Testis (tissue), 3 donors: ENCODE data around the gene FCMR. TPM values are rescaled to one million over a fixed set of nuclear protein-coding genes. Genes with fewer than 3 reads are reported as not detected.

Experiments used
- DNase-seq: peaks from one replicate; pipeline ENCODE4 v3.0.0-alpha.2; 2019
- H3K27ac ChIP-seq, 2 donors: fragments of 200-600 bp; sonication (generic); one replicate each; pipeline ENCODE4 v1.5.1; 2019
- H3K27me3 ChIP-seq: fragments of 200-600 bp; sonication (generic); one replicate; pipeline ENCODE4 v1.5.1; 2019
- H3K36me3 ChIP-seq: fragments of 200-600 bp; sonication (generic); one replicate; pipeline ENCODE4 v1.5.1; 2017; ENCODE audit warnings: low read depth; ENCODE audit errors: missing control alignments
- H3K4me1 ChIP-seq: fragments of 200-600 bp; sonication (generic); one replicate; pipeline ENCODE4 v1.5.1; 2019
- H3K4me3 ChIP-seq, 2 donors: fragments of 200-600 bp; sonication (generic); one replicate each; pipeline ENCODE4 v1.5.1; 2017 to 2019
- H3K9me3 ChIP-seq: fragments of 200-600 bp; sonication (generic); one replicate; pipeline ENCODE4 v1.5.1; 2017
- POLR2A ChIP-seq: fragments of 450-650 bp; IDR thresholded peaks from one replicate; pipeline ENCODE4 v1.6.1; 2017; ENCODE audit warnings: antibody characterized with exemption, mild to moderate bottlenecking, moderate library complexity
- WGBS, 2 donors: methylation state at CpG; one replicate each; pipeline ENCODE4 v1.1.5; 2018; 5-methylcytosine and 5-hydroxymethylcytosine counted together
- intact Hi-C: fragments of 100-400 bp; cut with DNase I; formaldehyde crosslinking; loops from one replicate; pipeline ENCODE4 v1.15.1; 2023; ENCODE audit warnings: low total_unique reads
- polyA plus RNA-seq: library from polyadenylated mRNA; stranded (reverse); fragments of 350-450 nt; fragmentation: Illumina TruSeq; extraction: RNeasy Lipid Tissue Mini Kit (QIAGEN cat#74804); gene quantifications from one replicate; pipeline ENCODE4 v1.2.3, GENCODE V29; 2014; ENCODE audit warnings: low read depth, low replicate concordance; ENCODE audit not compliant: insufficient read depth
- total RNA-seq, 2 donors: library from RNA; depleted of rRNA; stranded (reverse); fragments of >200 nt; gene quantifications; one replicate each; pipeline ENCODE4 v1.2.3, GENCODE V29; 2016
- TF ChIP-seq, protein P1 (sequence below), 3 experiments: fragments of 450-650 bp in 2 of 3; fragments of 200-600 bp in 1 of 3; sonication (generic) in 1 of 3; IDR thresholded peaks; one replicate each; pipeline ENCODE4 v1.5.1; 2016 to 2019; ENCODE audit warnings: antibody characterized with exemption in 3 of 3, mild to moderate bottlenecking in 2 of 3, moderate library complexity in 1 of 3

The FCMR gene
- total and polyA plus RNA-seq, 3 donors from 2014 or later = 1.1 to 5.3 (median 1.3) TPM

DNA sequence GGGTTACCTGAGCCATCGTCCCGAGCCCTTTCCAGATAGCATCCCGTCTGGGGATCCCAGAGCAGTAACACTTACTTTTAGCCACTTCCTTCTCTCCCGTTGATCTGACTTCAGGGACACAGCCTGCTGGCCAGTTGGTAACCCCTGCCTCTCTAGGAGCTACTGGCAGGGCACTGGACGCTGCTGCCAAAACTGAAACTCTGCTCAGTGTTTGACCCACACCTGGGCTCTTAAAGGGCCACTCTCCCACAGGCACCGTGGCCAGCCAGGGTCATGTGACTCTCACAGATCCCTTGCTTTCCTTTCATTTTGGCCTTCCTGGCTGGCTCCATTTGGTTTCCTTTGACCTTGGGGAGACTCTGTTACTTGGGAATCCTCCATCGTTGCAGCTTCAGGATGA lies 24.5 kb upstream of the FCMR start, which contains the start of gene PIGR:
PIGR (minus strand) TSS at position 206 of the 400 bp plus-strand sequence. CDS start 5,935 bp downstream, outside the sequence.
- intact Hi-C loops = no loop called here
- H3K9me3 ChIP-seq = no peaks in the 10 kb centered on the region
- H3K27ac ChIP-seq = no peak within 1 kb of the TSS
- H3K4me3 ChIP-seq = no peak within 1 kb of the TSS
- H3K4me1 ChIP-seq = no peaks in the 10 kb centered on the region
- DNase-seq = no peak
- 49 to 53% methylated on average over 4 to 7 of the region's 7 CpGs for WGBS, 2 donors
- H3K27me3 ChIP-seq = no peaks in the 10 kb centered on the region
- no peaks in the 10 kb centered on the region for H3K36me3 ChIP-seq
- TF ChIP-seq, protein P1, sequence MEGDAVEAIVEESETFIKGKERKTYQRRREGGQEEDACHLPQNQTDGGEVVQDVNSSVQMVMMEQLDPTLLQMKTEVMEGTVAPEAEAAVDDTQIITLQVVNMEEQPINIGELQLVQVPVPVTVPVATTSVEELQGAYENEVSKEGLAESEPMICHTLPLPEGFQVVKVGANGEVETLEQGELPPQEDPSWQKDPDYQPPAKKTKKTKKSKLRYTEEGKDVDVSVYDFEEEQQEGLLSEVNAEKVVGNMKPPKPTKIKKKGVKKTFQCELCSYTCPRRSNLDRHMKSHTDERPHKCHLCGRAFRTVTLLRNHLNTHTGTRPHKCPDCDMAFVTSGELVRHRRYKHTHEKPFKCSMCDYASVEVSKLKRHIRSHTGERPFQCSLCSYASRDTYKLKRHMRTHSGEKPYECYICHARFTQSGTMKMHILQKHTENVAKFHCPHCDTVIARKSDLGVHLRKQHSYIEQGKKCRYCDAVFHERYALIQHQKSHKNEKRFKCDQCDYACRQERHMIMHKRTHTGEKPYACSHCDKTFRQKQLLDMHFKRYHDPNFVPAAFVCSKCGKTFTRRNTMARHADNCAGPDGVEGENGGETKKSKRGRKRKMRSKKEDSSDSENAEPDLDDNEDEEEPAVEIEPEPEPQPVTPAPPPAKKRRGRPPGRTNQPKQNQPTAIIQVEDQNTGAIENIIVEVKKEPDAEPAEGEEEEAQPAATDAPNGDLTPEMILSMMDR (IDR thresholded peaks at IDR 0.05) = no peak
- no peak for TF ChIP-seq POLR2A

DNA sequence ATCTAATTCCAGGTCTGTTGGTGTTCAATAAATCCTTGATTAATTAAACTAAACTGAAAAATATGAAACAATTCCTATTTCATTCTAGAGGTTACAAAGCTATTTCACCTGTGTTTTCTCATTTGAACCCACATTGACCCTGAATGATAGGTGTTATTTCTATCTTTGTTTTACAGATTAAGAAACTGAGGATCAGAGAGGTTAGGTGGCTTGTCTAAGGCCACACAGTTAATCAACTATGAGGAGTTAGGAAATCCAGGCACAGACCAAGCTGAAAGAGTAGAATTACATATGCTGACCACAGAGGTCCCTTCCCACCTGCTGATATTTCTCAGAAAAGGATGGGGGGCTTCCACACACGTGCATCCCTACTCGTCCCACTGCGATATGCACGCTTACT lies 24.0 kb upstream of the FCMR start:
- WGBS, 2 donors = 93 to 100% methylated on average over 4 of the region's 4 CpGs
- intact Hi-C loops = no loop called here
- Histone ChIP-seq H3K36me3 (no peaks in the 10 kb centered on the region), H3K4me3 (no peak overlapping the region), H3K27me3 (no peaks in the 10 kb centered on the region), H3K27ac (no peak overlapping the region), H3K9me3 (no peaks in the 10 kb centered on the region), H3K4me1 (no peaks in the 10 kb centered on the region)
- no peak for TF ChIP-seq POLR2A
- TF ChIP-seq, protein P1 (IDR thresholded peaks at IDR 0.05) = no peak
- DNase-seq = no peak

DNA sequence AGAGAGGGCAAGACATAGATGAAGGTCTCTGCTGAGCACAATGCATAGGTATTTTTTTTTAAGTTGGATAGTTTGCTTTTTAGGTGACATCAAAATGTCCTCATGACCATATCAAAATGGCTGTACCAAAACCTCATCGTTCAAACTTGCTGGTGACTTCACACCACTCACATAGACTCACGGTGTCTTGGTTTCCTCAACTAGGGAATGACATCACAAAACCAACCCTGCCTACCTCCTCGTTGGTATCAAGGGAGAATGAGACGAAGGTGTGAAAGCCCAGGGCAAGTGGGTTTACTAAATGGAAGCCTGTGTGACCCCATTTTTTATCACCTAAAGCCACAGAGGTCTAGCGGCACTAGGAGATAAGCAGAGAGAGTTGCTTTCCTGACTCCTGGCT lies 23.0 kb upstream of the FCMR start:
- no peak for DNase-seq
- 66 to 69% methylated on average over 5 of the region's 5 CpGs for WGBS, 2 donors
- intact Hi-C loops = no loop called here
- Histone ChIP-seq H3K9me3 (no peaks in the 10 kb centered on the region), H3K4me1 (no peaks in the 10 kb centered on the region), H3K4me3 (no peak overlapping the region), H3K27me3 (no peaks in the 10 kb centered on the region), H3K27ac (no peak overlapping the region), H3K36me3 (no peaks in the 10 kb centered on the region)
- no peak for TF ChIP-seq POLR2A
- TF ChIP-seq, protein P1 (IDR thresholded peaks at IDR 0.05) = no peak

DNA sequence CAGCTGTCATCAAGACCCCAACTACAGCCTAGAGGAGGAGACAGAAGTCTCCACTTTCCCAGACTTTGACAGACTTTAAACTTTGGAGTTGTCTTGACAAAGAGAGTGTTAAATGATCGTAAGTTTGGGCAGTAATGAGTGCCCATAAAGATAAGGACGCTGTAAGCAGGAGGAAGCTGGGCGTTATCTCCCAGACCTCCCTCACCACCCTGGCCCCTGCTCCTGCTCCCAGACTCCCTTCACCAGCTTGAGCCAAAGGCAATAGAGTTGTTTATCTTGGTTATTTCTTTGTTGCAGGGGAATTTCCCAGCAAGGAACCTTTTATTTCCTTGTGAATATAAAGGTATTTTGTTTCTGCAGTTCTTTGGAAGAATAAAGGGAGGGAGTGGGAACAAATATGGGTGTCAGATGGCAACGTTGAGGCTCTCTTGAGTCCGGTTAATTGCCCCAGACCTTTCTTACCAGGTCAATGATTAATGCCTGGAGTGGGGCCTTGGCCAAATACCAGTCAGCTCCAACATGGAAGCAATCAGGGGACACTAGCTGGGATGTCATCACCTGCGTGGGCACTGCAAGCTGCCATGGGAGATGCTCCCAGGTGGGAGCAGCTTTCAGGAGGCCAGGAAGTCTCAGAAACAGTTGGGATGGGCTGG lies 20.2 kb upstream of the FCMR start:
- Histone ChIP-seq H3K4me1 (no peaks in the 10 kb centered on the region), H3K9me3 (no peaks in the 10 kb centered on the region), H3K27ac (no peak overlapping the region), H3K36me3 (no peaks in the 10 kb centered on the region), H3K27me3 (no peaks in the 10 kb centered on the region), H3K4me3 (no peak overlapping the region)
- TF ChIP-seq, protein P1 (IDR thresholded peaks at IDR 0.05) = no peak
- TF ChIP-seq POLR2A = no peak
- no peak for DNase-seq
- intact Hi-C loops = no loop called here
- WGBS, 2 donors = 38 to 45% methylated on average over 6 of the region's 6 CpGs

DNA sequence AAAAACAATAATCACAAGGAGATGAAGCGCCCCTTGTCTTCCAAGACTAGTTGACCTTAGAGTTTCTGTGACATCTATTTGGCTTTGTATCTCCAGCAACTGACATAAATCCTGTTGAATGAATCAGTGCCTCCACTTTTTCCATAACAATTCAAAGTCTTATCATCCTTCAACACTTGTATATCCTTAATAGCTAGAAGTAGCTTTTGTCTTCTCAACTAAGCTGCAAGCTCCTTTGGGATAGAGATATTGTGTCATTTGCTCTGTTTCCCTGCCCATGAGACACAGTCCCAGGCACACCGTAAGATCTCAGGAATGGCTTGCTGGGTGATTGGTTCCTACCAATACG lies 18.8 kb upstream of the FCMR start:
- intact Hi-C loops = no loop called here
- no peaks in the 10 kb centered on the region for H3K9me3 ChIP-seq

More for the DNA sequence above, 18.8 kb upstream of the FCMR start:
- 89 to 91% methylated on average over 3 of the region's 3 CpGs for WGBS, 2 donors
- Histone ChIP-seq H3K4me3 (no peak overlapping the region), H3K36me3 (no peaks in the 10 kb centered on the region), H3K27ac (no peak overlapping the region), H3K4me1 (no peaks in the 10 kb centered on the region), H3K27me3 (no peaks in the 10 kb centered on the region)
- TF ChIP-seq POLR2A = no peak
- TF ChIP-seq, protein P1 (IDR thresholded peaks at IDR 0.05) = no peak
- DNase-seq = no peak
